ENCODE measurements around the gene RXRG.
"Not testable (repeated sequence)": the region's sequence is repeated elsewhere in the genome, so short reads cannot be mapped to it uniquely, and the experiment has no call there.

RXRG gene
- total RNA-seq, result 0 reads per million in 2 donors

GRCh38 chr1:165444897-165445370, at the start of gene RXRG:
Gene RXRG, minus strand, starts transcription at chr1:165445126. Its CDS starts 233 bp downstream, at chr1:165444893.
- DNase-seq, result peak in 1 of 5 experiments; percentile 40

GRCh38 chr1:165492845-165493373, 48.0 kb upstream of the RXRG start:
- DNase-seq, result no peak

GRCh38 chr1:165490175-165490574, 45.2 kb upstream of the RXRG start:
- DNase-seq, result no peak

- no peak for DNase-seq
These were observed 43.0 kb upstream of the RXRG start for GRCh38 chr1:165487921-165488320.

GRCh38 chr1:165486663-165487062, 41.7 kb upstream of the RXRG start:
- DNase-seq, result peak in 1 of 5 experiments; percentile 22

- no peak for DNase-seq
These were observed 40.8 kb upstream of the RXRG start for GRCh38 chr1:165485716-165486115.

- DNase-seq, result no peak
These were observed 39.6 kb upstream of the RXRG start for GRCh38 chr1:165484532-165484931.

GRCh38 chr1:165483412-165483811, 38.5 kb upstream of the RXRG start:
- DNase-seq, result peak in 1 of 5 experiments; percentile 28

GRCh38 chr1:165481820-165482532, 37.0 kb upstream of the RXRG start:
- no peak for DNase-seq

- no peak for DNase-seq
These were observed 31.9 kb upstream of the RXRG start for GRCh38 chr1:165476776-165477175.

- DNase-seq, result no peak
These were observed 29.3 kb upstream of the RXRG start for GRCh38 chr1:165474196-165474595.

GRCh38 chr1:165473081-165473480, 28.2 kb upstream of the RXRG start:
- no peak for DNase-seq

- no peak for DNase-seq
These were observed 23.9 kb upstream of the RXRG start for GRCh38 chr1:165468726-165469249.

- no peak for DNase-seq
These were observed 23.3 kb upstream of the RXRG start for GRCh38 chr1:165468253-165468652.

GRCh38 chr1:165467706-165468105, 22.8 kb upstream of the RXRG start:
- no peak for DNase-seq

- no peak for DNase-seq
These were observed 19.1 kb upstream of the RXRG start for GRCh38 chr1:165463978-165464377.

GRCh38 chr1:165459683-165460082, 14.8 kb upstream of the RXRG start:
- DNase-seq, result not testable (repeated sequence)

- DNase-seq, result no peak
These were observed 11.9 kb upstream of the RXRG start for GRCh38 chr1:165456861-165457260.

- no peak for DNase-seq
These were observed 11.2 kb upstream of the RXRG start for GRCh38 chr1:165456114-165456513.

GRCh38 chr1:165455111-165455510, 10.2 kb upstream of the RXRG start:
- DNase-seq, result no peak

GRCh38 chr1:165454091-165454610, 9.2 kb upstream of the RXRG start:
- DNase-seq, result no peak

GRCh38 chr1:165452336-165453130, 7.6 kb upstream of the RXRG start:
- DNase-seq, result no peak

- no peak for DNase-seq
These were observed 6.8 kb upstream of the RXRG start for GRCh38 chr1:165451691-165452090.

Data from T-helper 2 cell (primary cell).